CD4-positive, alpha-beta T cell treated with Interleukin-17A for 4 hours (primary cell): ENCODE results near the gene SIRT7.
A peak's percentile ranks its signal among the peaks of the same experiment; 100 is the strongest.

Experiments used
- DNase-seq: peaks from one replicate; pipeline ENCODE4 v3.0.0-alpha.2; 2020; ENCODE audit warnings: mixed read lengths

SIRT7 gene

DNA sequence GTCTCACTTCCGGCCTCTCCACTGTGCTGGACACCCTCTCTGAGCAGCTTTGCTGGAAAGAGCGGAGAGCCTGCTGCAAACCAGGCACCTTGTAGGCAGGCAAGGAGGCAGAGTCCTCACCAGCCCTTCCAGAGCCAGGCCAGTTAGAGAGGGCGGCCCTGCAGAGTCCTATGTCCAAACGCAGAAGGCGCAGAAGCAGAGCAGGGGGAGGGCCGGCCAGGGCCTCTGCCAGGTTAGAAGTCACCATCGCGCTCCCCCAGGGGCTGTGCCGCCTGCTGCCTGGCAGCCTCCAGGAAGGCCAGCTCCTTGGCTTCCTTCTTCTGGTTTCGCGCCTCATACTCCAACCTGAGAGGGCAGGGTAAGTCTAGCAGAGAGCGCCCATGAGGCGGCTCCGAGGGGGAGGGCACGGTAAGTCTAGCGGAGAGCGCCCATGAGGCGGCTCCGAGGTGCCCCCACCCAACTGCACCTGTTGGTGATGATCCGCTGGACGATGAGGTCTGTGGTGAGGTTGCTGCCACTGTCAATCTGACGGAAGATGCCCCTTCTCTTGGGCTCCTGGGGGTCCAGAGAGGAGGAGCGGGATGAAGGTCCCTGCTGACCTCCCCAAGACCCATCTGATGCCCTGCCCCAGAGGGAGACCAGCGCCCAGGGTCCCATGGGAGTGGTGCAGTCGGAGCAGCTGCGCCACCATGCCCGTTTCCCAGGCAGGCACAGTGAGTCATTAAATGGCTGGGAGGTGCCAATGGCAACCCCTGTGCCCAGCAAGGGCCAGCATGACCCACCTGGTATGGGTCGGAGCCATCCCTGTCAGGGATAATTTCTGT, 13.2 kb downstream of the SIRT7 start:
- DNase-seq: no peak

DNA sequence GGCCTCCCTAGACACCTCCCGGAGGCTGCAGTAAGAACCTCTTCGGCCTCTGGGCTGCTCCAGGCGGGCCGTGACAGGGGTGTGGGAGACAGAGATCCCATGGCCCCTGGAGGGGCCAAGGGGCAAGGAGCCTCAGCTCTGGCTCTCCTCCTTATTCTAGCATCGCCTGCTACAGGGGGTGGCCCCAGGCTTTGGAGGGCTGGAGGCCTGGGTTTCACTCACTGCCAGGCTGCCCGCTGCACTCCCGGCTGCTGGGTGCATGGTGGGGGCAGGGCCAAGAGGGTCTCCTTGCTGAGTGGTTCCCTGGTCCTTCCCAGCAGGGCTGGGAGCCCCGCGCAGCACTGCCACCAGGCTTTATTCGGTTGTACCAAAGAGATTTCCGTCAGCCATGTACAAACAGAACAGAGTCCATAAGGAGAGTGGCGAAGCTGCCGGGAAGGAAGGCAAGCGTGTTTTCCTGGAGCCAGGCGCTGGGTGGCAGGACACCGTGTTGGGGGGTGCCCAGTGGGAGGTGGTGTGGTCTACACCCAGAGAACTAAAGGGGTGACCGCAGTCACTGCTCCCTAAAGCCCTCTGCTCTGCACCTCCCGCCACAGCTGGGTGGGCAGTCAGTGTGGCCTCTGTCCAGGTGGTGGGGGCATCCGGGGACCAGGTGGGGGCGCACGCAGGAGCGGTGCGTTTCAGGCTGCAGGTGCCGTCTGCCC, 13.9 kb downstream of the SIRT7 start:
- no peak for DNase-seq

DNA sequence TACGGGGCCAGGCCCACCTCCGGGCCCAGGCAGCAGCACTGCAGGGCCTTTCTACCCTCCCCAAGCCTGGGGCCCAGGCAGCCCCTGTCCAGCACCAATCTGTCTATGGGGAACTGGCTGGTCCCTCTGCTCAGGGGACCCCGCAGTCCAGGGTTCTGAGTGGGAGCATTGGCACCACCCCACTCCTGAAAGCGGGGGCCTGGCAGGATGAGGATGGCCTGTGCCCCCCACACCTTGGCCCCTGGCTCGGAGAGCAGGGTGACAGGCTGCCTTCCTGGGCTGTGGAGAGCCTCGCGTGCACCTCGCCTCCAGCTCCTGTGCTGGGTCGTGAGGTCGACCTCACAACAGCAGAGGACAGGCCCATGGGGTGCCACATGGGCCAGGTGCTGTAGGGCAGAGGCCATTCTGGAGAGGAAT, 14.6 kb downstream of the SIRT7 start:
- DNase-seq: no peak

DNA sequence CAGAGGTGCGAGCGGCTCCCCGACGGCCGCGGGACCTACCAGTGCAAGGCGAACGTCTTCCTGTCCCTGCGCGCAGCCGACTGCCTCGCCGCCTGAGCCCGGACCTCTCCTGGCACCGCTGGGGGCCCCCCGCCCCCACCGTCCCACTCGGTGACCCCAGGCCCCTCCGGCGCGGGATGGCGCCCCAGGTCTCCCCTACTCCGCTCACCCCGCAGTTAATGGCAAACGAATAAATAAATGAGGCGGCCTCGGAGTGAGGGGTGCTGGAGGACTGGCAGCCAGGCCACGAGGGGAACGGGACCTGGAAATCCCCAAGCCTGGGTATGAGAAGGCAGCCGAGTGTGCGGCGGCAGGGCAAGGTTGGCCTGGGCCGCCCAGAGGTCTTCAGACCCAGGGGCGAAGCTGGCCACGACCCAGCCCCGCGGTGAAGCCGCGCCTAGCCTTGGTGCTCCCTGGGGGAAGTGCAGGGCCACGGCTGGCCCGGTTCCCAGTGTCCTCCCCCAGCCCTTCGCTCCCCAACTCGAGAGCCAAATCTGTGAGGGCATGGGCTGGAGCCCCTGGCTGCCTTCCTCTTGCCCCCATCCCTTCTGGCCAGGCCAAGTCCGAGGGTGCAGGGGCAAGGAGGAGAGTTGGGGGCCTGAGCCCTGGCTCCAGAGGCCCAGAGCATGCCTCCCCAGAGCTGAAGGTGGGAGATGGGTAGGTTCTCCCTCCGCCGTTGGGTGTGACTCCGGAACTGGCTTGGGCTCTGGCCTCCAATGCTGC, 15.1 kb downstream of the SIRT7 start:
- DNase-seq: no peak

DNA sequence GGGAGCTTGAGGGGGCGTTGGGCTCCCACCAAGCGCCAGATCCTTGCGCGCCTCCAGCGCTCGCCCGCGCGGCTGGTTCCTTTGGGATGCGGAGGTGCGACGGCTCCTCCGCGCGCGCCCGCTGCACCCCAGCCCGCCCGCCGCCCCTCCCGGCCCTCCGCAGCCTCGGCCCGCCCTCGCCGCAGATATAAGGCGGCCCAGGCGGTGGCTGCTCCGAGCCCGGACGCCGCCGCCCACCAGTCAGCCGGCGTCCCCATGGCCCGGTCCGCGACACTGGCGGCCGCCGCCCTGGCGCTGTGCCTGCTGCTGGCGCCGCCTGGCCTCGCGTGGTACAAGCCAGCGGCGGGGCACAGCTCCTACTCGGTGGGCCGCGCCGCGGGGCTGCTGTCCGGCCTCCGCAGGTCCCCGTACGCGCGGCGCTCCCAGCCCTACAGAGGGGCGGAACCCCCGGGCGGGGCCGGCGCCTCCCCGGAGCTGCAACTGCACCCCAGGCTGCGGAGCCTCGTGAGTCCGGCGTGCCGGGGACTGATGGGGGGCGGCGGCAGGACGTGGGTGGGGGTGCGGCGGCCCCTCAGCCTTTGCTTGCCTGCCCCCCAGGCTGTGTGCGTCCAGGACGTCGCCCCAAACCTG, 15.8 kb downstream of the SIRT7 start, which contains the start of gene NPB:
NPB (plus strand) TSS at position 216 of the 630 bp plus-strand sequence; CDS start at position 256, 40 bp downstream.
- DNase-seq: no peak

DNA sequence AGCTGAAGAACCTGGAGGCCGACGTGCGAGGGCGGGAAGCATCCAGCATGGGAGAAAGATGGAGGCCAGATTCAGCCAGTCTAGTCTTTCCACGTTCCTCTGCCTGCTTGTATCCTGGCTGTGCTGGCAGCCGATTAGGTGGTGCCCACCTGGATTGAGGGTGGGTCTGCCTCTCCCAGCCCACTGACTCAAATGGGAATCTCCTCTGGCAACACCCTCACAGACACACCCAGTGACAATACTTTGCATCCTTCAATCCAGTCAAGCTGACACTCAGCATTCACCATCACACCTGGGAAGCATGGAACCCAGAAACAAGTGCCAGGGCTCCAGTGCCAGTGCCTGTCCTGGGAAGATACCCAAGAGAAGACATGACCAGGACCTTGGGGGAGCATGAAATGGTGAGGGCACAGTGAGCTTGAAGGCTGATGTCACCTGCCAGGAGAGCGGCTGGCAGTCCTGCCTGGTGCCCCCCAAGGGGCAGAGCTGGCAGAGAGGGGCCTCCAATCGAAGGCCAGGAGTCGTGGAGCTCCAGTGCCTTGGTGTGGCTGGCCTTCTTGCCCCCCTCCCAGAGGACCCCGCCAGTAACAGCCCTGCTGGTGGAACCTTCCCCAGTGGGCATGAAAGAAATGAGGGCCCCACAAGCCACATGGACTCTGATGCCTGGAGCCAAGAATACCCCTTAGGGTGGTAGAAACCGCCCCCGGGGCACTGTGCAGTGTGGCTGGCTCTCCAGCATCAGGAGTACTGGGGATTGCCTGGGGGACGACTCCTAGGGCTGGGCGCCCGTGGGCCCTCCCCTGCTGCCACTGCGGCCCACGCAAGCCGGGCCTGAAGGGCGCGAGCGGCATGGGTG, 16.6 kb downstream of the SIRT7 start:
- no peak for DNase-seq

DNA sequence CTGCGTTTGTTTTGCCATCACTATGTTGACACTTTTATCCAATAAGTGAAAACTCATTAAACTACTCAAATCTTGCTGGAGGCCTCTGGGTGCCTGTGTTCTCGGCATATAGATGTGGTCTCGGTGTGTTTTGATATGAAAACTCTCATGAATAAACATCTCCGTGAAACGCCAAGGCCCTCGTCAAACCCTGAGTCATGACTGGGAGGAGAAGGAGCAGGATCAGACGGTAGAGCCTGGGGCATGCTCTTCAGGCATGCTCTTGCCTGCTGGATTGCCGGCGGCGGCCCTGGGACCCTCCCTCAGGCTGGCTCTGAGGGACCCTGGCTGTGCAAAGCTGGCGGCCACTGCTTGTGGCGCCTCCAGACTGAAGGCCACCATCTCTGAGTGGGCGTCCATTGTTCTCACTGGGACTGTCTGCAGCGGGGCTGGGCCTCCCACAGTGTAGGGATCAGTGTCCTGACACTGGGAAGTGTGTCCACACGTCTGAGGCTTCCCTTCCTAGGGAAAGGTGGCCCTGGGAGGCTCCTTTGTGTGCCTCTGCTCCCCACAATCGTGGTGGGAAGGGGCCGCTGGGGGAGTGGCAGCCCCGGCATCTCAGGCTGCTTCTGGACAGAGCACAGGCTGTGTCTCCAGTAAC, 17.7 kb downstream of the SIRT7 start:
- no peak for DNase-seq

DNA sequence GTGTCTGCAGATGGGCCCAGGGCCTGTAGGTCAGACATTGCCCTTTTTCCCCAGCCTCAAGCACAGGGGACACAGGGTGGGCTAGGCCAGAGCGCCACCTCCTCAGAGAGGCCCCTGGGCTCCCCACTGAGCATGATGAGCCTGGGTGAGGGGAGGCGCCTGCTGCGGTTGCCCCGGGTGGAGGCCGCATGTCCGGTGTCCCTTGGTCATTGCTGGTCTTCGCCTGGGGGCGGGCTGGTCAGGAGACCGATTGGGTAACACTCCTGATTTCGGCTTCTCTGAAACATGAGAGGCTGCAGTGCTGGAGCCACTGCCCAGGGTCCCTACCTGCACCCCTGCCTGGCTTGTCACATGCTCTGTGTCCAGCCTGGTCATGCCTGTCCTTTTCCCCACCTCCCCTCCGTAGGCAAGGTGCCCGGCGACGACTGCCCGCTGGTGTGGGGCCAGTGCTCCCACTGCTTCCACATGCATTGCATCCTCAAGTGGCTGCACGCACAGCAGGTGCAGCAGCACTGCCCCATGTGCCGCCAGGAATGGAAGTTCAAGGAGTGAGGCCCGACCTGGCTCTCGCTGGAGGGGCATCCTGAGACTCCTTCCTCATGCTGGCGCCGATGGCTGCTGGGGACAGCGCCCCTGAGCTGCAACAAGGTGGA, 18.3 kb downstream of the SIRT7 start:
- DNase-seq: no peak

DNA sequence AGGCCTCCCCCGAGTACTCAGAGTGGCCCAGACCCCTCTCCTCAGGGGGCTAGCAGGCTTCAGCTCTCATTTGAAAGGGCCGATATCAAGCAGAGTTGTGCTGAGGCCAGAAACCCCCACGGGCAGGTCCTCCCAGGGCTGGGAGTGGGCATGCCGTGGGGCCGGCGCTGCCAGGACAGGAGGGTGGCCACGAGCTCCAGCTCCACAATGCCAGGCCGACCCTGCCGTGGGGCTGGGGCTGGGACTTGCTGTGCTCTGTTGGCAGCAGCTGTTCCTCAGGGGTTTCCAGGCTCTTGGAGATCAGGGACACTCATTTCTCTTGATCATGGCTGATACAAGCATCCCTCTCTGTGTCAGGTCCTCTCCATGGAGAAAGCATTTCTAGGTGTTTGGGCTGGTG, 19.1 kb downstream of the SIRT7 start:
- no peak for DNase-seq

DNA sequence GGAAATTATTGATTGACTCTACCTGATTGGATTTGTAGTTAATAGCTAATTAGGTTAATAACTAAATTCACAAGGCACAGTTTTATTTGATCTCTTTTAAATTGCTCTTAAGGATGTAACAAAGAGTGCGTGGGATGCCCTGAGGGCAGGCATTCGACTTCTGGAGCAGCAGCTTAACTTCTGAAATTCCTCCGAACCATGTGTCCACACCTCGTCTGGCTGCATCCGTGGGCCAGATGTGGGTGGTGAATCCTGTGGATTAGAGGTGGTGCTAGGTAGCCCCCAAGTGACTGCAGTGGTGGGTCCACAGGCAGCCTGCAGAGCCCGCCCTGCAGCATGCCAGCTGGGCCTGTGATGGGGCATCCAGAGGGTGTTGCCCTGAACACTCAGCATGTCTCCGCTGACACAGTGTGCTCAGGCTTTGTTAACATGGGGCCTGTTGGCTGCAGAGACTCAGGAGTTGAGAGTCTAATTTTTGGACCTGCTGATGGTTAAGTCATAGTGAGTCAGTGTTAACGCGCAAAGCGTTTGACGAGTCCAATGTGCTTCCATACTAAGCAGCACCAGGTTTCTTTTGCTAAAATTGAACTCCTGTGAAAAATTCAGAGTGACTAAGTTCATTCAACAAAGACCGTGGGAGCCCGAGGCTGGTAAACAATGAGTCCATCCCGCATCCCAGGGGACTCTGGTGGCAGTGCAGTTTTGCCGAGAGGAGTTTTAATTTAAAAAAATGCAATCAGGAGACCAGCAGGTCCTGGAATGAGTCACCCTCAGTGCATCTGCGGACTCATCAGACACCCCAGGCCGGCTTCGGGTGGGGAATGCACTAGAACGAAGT, 19.7 kb downstream of the SIRT7 start:
- DNase-seq: no peak

DNA sequence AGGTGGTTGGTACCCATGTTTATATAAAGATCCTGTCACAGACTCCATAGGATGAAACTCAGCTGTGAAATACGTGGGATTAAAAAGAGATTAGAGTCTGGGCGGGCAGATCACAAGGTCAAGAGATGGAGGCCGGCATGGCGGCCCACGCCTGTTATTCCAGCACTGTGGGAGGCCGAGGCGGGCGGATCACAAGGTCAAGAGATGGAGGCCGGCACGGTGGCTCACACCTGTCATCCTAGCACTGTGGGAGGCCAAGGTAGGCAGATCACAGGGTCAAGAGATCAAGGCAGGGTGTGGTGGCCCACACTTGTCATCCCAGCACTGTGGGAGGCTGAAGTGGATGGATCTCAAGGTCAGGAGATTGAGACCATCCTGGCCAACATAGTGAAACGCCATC, 22.6 kb downstream of the SIRT7 start:
- DNase-seq: no peak

DNA sequence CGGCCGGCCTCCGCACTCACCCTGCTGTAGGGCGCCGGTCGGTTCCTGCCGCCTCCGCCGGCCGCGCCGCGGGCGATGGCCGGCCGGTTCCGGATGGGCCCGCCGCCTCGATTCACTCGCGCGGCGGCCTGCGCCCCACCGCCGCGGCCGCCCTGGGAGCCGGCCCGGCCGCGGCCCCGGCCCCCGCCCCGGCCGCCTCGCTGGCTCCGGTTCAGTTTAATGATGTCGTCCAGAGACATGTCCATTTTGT, 26.7 kb downstream of the SIRT7 start:
- DNase-seq: no peak

DNA sequence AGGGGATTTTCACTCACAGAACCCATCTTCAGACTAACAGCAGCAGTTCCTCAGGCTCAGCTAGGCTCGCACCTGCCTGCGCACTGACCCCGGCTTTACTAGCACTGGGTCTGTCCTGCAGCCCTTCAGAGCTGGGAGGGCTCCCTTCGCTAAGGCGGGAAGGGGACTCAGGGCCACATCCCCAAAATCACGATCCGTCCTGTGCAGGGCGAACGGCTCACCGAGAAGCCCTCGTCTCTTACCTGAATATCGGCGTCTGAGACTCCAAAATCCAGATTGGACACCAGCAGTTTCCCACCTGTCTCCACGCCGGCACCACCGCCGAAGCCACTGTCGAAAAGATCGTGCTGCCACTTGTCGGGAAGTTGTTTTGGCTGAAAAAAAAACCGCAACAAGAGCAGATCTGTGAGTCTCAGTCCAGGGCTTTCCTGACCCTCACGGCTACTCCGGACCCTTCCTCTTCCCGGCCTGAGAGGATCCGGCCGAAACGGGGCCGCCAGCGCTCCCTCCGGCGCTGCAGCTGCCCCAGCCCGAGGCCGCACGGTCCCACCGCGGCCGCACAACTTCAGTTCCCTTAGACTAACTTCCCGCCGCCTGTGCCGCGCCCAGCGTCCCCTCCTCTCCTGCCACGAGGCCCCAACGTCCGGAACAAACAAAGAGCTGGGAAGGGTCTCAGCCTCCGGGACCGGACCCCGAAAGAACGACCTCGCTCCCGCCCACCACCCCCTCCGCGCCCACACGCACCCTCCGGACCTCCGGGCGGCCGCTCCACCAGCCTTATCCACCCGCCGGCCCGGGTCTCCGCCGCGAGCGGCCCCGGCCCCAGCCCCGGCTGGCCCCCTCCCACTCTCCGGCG, 27.3 kb downstream of the SIRT7 start:
- DNase-seq: peak; percentile 22

DNA sequence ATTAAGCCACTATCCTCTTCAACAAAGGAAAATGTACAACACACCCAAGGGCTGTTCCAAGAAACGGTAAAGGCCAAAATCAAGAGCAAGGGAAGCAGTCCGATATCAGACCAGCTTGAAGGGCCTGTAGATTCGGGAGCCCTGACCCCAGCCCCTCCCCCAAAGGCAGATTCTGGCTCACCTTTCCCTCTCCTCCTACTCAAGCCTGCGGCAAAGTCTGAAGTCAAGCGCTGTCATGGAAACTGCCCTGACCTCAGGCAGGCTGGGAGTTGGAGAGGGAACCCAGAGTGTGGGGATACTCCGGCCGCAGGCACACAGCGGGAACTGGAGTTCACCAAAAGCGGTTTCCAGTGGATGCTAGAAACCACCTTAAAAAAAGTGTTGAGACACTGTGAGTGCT, 28.4 kb downstream of the SIRT7 start:
- no peak for DNase-seq

DNA sequence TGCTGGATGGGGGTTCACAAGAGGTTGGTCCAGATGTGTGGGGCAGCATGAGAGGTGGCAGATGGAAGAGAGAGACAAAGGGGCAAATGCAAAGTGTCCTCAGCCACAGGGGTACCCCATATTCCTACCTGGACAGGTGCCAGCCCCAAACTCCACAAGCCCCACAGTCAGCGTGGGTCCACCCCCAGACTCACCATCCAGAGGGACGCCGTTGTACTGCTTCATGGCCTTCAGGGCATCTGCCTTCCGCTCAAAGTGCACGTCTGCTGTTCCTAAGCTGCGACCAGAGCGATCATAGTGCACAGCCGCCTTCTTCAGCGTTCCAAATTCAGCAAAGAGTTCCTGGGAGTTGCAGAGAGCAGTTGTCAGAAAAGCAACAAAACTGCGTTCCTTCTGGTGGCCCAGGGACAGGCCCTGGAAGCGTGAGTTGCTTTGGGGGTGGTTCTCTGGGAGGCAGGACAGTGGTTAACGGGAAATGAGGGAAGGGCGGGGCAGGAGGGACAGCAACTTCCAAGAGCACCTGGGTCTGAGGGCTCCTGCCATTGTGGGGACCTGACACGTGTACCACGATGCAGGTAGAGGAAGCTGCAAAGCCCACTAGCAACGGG, 28.9 kb downstream of the SIRT7 start:
- no peak for DNase-seq

DNA sequence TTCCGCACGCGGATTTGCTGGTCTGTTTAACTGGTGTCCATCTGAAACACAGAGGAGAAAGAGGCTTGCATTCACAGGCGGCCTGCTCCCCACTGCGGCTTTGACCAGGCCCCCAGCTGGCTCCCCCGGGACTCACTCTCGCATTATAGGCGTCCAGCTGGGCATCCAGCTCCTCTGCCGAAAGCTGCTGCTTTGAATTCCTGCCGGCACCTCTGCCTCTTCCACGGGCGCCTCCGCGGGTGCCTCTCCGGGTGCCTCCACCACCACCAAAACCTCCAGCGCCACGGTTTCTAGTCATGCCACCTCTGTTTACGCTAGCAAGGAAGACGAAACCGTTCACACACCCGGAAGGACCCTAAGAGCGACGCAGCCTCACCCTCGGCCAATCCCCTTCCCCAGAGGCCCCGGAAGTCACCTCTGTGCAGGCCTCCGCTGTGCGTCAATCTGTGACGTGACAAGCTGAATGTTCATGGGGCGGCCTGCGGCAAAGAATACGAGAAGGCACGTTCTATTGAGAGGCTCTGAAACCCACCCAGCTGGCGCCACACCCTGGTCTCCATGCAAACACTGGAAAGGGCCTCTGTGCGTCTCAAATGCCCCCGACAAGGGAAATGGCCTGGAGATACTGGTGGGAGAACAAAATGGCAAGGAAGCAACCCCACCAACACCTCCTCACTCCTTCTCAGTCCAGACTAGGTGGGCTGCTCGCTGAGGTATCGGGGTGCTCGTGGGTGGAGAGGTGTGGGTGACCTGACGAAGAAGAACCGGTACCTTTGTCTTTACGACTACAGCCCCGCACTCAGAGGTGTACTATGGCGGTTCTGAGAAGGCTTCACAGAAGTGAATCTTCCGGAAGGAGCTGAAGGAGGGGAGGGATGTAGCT, 29.6 kb downstream of the SIRT7 start:
- DNase-seq: no peak

DNA sequence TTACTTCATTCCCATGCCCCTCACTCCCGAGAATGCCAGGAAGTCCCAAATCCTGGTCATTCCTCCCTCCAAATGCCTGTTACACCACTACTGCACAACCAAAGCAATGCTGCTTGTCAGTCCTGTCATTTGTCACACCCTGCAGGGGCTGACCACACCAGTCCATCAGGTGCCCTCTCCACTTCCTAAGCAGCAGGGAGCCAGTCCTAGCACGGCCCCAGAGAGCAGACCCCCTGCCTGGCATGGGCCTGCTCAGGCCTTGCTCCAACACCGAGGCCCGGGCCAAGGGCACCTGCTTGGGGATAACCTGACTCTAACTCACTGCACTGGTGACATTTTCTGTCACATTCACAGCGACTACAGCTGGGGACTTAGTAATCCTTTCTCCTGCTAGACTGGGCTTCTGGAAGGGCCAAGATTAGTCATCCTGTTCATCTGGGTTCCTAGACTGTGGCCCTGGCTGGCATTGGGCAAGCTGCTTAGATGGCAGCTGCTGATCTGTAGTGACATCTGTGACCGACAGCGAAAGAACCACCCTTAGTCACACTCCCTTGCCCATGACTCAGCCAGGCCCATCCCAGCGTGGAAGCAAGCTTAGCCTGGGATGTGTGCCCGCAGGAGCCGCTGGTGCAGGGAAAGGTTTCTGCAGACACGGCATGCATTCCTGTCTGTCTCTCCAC, 32.0 kb downstream of the SIRT7 start:
- no peak for DNase-seq
